SIG-M5 treated with dmso at 0.1 percent for 504 hours (cell line): ENCODE data around the gene TEDC2.

Experiments used
- DNase-seq: peaks from one replicate; lab custom pipeline; 2025; ENCODE audit not compliant: unreplicated experiment; lab: John Stamatoyannopoulos, UW

TEDC2 gene

GRCh38 chr16:2511996-2512734 is 52.3 kb downstream of the TEDC2 start:
- no peak for DNase-seq

GRCh38 chr16:2512735-2513404 is 53.0 kb downstream of the TEDC2 start:
- DNase-seq: no peak

- peak; percentile 68 for DNase-seq
Measured at GRCh38 chr16:2513405-2514332, 53.8 kb downstream of the TEDC2 start, which contains the start of gene ATP6V0C. Gene ATP6V0C (plus strand): TSS chr16:2513952. CDS start chr16:2514104, 152 bp downstream.
